GM21526 (cell line): Measurements from ENCODE around the gene ANKRD13D.
"Not testable (repeated sequence)": the region's sequence is repeated elsewhere in the genome, so short reads cannot be mapped to it uniquely, and the experiment has no call there.

ENCODE experiments used
- ATAC-seq: cut with Tn5 transposase; IDR thresholded peaks from one replicate; pipeline ENCODE4 v1.9.1; 2021; ENCODE audit warnings: moderate library complexity; ENCODE audit not compliant: unreplicated experiment, low FRiP score

Gene ANKRD13D

DNA sequence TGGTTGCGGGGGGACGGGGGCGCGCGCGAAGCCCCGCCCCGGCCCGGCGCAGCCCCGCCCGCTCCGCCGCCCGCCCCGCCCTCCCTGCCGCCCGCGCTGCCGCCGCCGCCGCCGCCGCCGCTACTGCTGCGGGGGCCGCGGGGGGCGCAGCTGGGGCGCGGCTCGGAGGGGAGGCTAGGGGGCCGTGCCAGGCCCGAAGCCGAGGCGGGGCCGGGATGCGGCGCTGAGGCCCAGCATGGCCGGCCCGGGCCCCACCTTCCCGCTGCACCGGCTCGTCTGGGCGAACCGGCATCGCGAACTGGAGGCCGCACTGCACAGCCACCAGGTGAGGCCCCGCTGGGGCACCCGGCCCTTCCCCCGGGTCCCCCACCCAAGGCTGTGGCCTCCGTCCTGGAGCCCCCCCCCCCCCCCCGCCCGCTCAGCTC lies at the start of gene ANKRD13D:
Gene ANKRD13D (plus strand): TSS at position 78 of the 425 bp plus-strand sequence. CDS start 158 bp downstream, at position 236.
- peak; percentile 30 for ATAC-seq

GRCh38 chr11:67239783-67240575 lies 49.1 kb upstream of the ANKRD13D start:
- ATAC-seq: peak; percentile 84

DNA sequence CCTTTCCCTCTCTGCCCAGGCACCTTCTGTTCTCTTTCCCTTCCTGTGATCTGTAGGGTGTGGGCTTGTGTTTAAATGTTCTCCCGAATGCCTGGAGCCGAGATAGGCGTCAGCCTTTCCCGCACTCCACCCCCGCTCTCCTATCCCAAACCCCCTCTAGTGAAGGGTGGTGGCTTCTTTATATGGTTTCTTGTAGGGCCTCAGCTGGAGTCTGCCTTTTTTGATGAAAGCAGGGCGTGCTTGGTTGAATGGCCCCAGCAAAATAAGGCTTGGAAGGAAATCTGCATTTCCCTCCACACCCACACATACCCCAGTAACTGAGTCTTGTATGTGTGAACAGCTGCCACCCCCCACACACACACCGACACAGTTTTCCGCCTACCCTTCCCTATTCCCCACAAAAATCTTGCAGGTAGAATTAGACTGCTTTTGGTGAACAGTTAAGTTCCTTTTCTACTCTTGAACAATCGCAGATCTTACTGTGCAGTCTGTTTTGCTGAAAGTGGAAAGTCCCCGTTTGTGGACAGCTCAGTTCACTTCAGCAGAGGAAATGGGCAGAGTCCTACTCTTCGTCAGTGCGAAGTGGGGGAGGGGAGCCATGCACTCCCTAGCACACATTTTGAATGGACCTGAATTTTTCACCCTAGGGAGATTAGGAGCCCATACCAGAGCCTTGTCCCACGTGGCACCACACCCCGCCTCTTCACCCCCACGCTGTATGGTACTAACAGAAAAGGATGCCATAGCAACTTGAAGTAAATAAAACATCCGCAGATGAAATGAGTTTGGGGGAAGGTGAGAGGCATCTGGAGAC lies 48.3 kb upstream of the ANKRD13D start:
- no peak for ATAC-seq

DNA sequence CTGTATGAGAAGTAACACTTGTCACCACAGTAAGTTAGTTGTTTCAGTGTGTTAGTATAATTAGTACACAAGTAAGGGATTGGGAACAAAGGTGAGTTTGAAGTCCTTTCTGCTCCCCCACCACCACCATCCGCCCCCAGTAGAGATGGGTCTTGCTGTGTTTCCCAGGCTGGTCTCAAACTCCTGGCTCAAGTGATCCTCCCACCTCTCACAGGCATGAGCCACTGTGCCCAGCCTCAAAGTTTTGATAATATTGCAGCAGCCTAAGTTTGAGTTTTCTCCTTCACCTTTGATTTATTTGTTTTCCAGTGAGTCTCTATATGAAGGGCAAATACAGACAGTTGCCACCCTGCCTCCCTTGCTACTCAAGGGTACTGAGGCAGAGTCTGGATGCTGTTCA lies 46.6 kb upstream of the ANKRD13D start:
- ATAC-seq: no peak

- no peak for ATAC-seq
These were observed 46.1 kb upstream of the ANKRD13D start for GRCh38 chr11:67243051-67243450.

GRCh38 chr11:67245046-67245445 lies 44.1 kb upstream of the ANKRD13D start:
- ATAC-seq: no peak

DNA sequence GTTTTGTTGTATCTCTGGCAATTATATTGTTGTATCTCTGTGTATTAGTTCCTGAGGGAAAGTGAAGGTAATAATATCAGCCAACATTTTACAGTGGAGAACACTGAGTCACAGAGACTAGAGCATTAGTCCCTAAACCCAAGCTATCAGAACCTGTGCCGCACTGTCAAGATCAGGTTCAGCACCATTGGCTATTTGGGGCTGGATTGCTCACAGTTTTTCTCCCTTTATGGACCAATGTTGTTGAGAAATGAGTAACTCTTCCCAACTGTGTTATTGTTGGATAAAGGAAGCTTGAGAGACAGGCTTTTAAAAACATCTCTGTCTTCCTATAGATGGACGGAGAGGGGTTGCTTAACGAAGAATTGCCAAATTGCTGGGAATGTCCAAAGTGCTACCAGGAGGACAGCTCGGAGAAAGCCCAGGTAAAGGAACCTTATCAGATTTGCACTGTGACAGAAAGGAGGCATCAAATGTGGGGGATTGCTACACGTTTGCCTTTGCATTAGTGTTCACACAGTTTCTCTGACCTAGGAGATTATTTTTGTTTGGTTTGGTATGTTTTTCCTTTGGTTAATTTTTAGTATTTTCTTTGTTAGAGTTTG lies 41.1 kb upstream of the ANKRD13D start:
- no peak for ATAC-seq

- no peak for ATAC-seq
These were observed 40.5 kb upstream of the ANKRD13D start for GRCh38 chr11:67248653-67249052.

GRCh38 chr11:67250059-67251043 lies 38.8 kb upstream of the ANKRD13D start:
- ATAC-seq: no peak

GRCh38 chr11:67251841-67252240 lies 37.3 kb upstream of the ANKRD13D start:
- ATAC-seq: no peak

DNA sequence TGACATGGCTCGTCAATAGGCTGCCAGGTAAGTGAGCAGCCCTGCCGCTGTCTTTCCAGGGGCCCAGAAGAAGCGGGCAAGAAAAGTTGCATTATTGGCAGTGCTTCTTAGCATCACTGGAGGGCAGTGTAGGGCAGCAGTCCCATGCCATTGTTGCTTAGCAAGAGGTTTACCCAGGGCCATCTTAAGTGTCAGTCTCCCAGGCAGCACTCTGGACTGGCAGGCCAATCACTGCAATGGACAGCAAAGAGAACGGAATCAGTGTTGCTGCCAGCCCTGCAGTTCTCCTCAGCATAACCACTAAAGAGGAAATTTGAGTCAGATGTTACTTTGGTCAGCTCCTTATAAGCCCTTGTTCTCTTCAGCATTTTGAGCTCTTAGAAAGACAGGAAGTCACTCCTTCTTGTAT lies 36.3 kb upstream of the ANKRD13D start:
- no peak for ATAC-seq

- ATAC-seq: no peak
These were observed 35.1 kb upstream of the ANKRD13D start for GRCh38 chr11:67253872-67254624.

DNA sequence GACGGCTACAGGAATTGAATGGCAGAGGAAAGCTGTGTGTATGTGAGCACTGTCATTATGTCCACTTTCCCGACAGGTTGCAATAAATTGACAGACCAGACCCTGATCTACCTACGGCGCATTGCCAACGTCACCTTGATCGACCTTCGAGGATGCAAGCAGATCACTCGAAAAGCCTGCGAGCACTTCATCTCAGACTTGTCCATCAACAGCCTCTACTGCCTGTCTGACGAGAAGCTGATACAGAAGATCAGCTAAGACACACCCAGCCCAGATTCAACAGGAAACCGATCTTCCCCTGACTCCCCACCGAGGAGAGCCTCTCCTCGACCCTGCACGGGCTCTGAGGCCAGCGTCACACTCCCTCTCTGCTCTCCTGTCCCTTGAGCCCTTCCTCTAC lies 34.3 kb upstream of the ANKRD13D start:
- no peak for ATAC-seq

DNA sequence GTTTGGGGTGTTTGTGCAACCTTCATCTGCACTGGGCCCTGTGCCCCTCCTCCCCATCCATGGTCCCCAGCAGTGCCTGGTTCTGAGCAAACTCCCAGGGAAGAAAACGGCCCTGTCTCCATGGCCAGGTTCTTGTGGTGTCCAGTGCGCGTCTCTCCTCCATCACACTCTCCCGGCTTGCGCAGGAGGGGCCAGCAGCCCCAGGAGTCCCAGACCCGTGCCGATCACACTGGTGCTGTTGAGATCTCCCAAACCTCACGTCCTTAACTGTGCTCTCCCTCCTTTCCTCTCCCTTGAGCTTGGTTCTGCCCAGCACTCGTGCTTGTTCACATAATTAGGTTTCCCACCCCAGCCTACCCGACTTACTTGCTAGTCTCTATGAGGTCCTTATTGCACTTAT lies 33.8 kb upstream of the ANKRD13D start:
- ATAC-seq: no peak

GRCh38 chr11:67255864-67256263 lies 33.2 kb upstream of the ANKRD13D start:
- ATAC-seq: no peak

- ATAC-seq: no peak
These were observed 32.5 kb upstream of the ANKRD13D start for GRCh38 chr11:67256477-67257135.

- ATAC-seq: no peak
These were observed 28.7 kb upstream of the ANKRD13D start for GRCh38 chr11:67260406-67260805.

DNA sequence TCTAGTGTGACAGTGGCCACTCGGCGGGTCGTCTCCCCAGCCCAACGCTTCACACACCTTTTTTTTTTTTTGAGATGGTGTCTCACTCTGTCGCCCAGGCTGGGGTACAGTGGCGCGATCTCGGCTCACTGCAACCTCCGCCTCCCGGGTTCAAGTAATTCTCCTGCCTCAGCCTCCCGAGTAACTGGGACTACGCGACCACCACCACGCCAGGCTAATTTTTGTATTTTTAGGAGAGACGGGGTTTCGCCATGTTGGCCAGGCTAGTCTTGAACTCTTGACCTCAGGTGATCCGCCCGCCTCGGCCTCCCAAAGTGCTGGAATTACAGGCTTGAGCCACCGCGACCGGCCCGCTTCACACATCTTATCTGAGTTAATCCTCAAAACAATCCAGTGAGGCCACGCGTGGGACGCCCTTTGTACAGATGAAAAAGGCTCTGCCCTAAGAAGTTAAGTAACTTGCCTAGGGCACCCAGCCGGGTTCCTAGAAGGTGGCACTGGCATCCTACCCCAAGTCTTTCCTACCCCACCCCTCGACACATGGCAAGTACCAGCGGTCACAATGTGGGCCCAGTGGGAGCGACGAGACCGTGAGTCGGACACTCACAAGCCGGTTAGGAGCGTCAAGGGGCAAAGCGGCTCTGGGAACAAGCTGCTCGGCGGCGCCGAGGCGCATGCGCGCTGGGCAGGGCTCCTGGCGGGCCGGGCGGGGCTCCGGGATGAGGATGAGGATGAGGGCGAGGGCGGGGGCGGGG lies 28.0 kb upstream of the ANKRD13D start:
- ATAC-seq: not testable (repeated sequence)
